Colonic mucosa (tissue), 4 donors: Measurements from ENCODE around the gene SPINK4. TPM values are rescaled to one million over a fixed set of nuclear protein-coding genes. Genes with fewer than 3 reads are reported as not detected.

ENCODE experiments used
- DNase-seq: peaks from one replicate; pipeline ENCODE4 v3.0.0-alpha.2; 2020
- H3K27ac ChIP-seq: fragments of 200-600 bp; one replicate; pipeline ENCODE4 v1.8.0; 2021
- H3K27me3 ChIP-seq: fragments of 200-600 bp; one replicate; pipeline ENCODE4 v1.8.0; 2021
- H3K36me3 ChIP-seq: fragments of 200-600 bp; one replicate; pipeline ENCODE4 v1.8.0; 2021
- H3K4me1 ChIP-seq: fragments of 200-600 bp; one replicate; pipeline ENCODE4 v1.8.0; 2021; ENCODE audit warnings: mild to moderate bottlenecking
- H3K4me3 ChIP-seq: fragments of 200-600 bp; one replicate; pipeline ENCODE4 v1.8.0; 2021
- H3K9ac ChIP-seq, 2 donors: one replicate each; pipeline ENCODE4 v1.7.0; 2013; ENCODE audit warnings: control low read depth in 2 of 2, low read depth in 2 of 2, low read length in 2 of 2
- H3K9me3 ChIP-seq: fragments of 200-600 bp; one replicate; pipeline ENCODE4 v1.8.0; 2021
- intact Hi-C: fragments of 100-400 bp; cut with DNase I; formaldehyde crosslinking; loops from one replicate; pipeline ENCODE4 v1.14.1; 2022
- total RNA-seq, 2 donors: library from RNA; stranded (reverse); fragmentation: NEBNext Ultra II Directional in 1 of 2; extraction: Animal tissue kit (Norgen Biotek cat#: 25700) in 1 of 2; gene quantifications; one replicate each; pipeline ENCODE4 v1.2.1, GENCODE V29; 2021
- TF ChIP-seq, protein P1 (sequence below): fragments of 200-600 bp; IDR thresholded peaks from one replicate; pipeline ENCODE4 v1.8.0; 2022; ENCODE audit warnings: antibody characterized with exemption, mild to moderate bottlenecking
- donor health status: healthy.
- donor health status: DM: no; HTN: no; CAD: no.
- donor health status: DM: no; HTN: no; CAD: no.

Gene SPINK4
- total RNA-seq, 2 donors from 2014 or later, result 212 to 214 TPM

DNA sequence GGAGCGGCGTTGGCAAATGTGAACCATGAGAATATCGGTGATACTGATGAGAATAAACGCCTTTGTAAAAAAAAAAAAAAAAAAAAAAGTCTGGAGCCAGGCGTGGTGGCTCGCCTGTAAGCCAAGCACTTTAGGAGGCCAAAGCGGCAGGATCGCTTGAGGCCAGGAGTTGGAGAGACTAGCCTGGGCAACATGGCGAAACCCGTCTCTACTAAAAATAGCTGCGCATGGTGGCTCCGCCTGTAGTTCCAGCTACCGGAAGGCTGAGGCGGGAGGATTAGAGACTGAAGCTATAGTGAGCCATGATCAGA, 49.9 kb downstream of the SPINK4 start:
- Histone ChIP-seq H3K27me3 (no peaks in the 10 kb centered on the region), H3K9ac (peak overlapping the region; percentile 80 to 96), H3K4me3 (peak overlapping the region; percentile 78), H3K4me1 (peaks cover 7% of the 10 kb centered on the region), H3K27ac (peak overlapping the region; percentile 97), H3K9me3 (no peaks in the 10 kb centered on the region), H3K36me3 (no peaks in the 10 kb centered on the region)
- DNase-seq, result no peak
- intact Hi-C loops, result loop anchor here (5.0 kb wide), 1 partner anchor 172 kb away; no protein-coding TSS in a partner anchor
- TF ChIP-seq, protein P1, sequence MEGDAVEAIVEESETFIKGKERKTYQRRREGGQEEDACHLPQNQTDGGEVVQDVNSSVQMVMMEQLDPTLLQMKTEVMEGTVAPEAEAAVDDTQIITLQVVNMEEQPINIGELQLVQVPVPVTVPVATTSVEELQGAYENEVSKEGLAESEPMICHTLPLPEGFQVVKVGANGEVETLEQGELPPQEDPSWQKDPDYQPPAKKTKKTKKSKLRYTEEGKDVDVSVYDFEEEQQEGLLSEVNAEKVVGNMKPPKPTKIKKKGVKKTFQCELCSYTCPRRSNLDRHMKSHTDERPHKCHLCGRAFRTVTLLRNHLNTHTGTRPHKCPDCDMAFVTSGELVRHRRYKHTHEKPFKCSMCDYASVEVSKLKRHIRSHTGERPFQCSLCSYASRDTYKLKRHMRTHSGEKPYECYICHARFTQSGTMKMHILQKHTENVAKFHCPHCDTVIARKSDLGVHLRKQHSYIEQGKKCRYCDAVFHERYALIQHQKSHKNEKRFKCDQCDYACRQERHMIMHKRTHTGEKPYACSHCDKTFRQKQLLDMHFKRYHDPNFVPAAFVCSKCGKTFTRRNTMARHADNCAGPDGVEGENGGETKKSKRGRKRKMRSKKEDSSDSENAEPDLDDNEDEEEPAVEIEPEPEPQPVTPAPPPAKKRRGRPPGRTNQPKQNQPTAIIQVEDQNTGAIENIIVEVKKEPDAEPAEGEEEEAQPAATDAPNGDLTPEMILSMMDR, result no peak

DNA sequence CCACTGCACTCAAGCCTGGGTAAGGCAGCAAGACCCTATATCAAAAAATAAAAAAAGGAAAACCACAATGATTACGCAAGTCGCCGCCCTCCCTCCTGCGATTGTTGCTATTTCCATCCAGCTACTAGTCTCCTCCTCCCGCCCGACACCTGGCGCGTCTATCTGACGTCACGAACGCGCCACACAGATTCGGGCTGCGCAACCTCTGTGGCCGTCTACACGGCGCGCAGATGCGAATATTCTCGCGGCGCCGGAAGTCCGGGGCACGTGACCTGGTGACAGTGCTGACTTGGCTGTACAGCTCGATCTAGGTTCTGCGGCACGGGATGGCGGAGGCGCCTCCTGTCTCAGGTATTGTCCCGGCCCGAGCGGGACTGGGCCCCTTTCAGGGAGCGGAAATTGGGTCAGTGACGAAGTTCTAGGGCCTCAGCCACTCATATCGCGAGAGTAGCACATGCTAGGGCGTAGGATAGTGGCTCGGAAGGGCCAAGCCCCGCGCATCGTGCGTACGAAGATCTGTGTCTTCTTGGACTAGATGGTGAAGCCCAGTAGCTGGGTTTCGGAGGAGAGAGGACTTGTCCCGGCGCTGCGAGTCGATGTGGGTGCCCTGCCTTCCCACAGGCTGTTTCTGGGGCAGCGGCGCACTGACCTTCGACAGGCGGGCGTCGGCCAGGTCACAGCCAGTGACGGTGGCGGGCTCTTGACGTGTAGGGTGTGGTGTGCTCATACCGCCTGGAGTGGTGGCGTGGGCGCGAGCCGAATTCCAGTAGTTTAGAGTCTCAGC, 50.5 kb downstream of the SPINK4 start, which contains the start of gene NFX1:
Gene NFX1 (plus strand): TSS at position 270 of the 784 bp plus-strand sequence. CDS start 57 bp downstream, at position 327.
- H3K36me3 ChIP-seq, result no peaks in the 10 kb centered on the region

DNA sequence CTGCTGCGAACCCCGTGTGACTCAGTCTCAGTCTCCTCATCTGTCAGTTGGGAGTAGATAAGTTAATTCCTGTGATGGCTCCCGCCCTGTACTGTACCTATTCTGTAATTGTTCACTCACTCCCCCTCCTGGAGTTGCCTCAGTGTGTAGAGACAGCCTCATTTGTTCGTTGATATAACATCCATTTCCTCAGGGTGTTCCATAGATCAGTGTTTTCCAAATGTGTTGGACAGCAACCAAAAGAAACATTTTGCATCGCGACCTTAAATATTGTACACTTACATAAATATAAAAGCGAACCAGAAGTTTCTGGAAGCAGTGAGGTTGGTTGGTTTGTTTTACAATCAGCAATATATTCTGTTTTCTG, 51.0 kb downstream of the SPINK4 start:
- Histone ChIP-seq H3K9me3 (no peaks in the 10 kb centered on the region), H3K36me3 (no peaks in the 10 kb centered on the region), H3K4me1 (peaks cover 8% of the 10 kb centered on the region), H3K27me3 (no peaks in the 10 kb centered on the region), H3K4me3 (peak overlapping the region; percentile 78), H3K27ac (peak overlapping the region; percentile 97), H3K9ac (peak overlapping the region; percentile 96 to 100)
- intact Hi-C loops, result no loop called here
- no peak for DNase-seq
- TF ChIP-seq, protein P1, result no peak

More for the DNA sequence above, 50.5 kb downstream of the SPINK4 start, which contains the start of gene NFX1:
- peak within 1 kb of the TSS; percentile 78 for H3K4me3 ChIP-seq
- TF ChIP-seq, protein P1, result no peak
- peaks cover 7% of the 10 kb centered on the region for H3K4me1 ChIP-seq
- H3K9ac ChIP-seq, result peak within 1 kb of the TSS; percentile 96 to 100
- no peaks in the 10 kb centered on the region for H3K27me3 ChIP-seq
- H3K9me3 ChIP-seq, result no peaks in the 10 kb centered on the region
- intact Hi-C loops, result no loop called here
- peak; percentile 98 for DNase-seq
- H3K27ac ChIP-seq, result peak within 1 kb of the TSS; percentile 97

DNA sequence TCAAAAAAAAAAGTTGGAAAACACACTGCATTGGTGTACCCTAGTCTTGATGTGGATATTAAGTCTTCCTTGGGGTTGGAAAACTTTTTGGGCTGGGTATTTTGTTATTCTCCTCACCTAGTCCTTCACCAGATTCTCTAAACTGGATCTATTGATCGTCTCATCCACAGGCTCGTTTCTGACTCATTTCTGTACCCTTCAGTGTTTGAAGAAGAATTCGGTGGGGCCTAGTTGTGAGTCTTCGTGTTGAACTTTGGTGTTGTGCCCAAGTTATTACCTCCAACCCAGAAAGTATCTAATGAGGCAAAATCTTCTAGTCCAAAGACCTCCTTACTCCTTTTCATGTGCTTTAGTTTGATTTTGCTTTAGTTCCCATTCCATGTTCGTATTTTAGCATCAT, 51.9 kb downstream of the SPINK4 start:
- Histone ChIP-seq H3K27ac (no peak overlapping the region), H3K9me3 (no peaks in the 10 kb centered on the region), H3K4me1 (peaks cover 17% of the 10 kb centered on the region), H3K27me3 (no peaks in the 10 kb centered on the region), H3K9ac (no peak overlapping the region), H3K4me3 (no peak overlapping the region), H3K36me3 (no peaks in the 10 kb centered on the region)
- DNase-seq, result no peak
- TF ChIP-seq, protein P1, result no peak
- intact Hi-C loops, result no loop called here

DNA sequence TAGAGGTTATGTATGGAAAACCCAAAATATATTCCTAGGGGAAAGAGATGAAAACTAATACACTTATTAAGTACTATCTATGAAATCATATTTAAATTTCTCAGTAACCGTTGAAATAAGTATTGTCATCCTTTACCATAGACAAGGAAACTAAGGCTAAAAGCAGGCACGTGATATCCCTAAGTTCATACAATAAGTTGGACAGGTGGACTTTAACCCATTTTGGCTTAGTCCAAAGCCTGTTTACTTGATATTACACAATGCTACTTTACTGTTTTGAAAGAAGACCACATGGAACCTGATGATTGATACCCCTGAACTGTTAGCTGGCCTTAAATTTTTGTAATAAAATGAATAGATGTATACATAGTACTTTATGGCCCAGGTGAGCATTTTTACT, 53.8 kb downstream of the SPINK4 start:
- H3K9ac ChIP-seq, result no peak overlapping the region
- H3K4me1 ChIP-seq, result peaks cover 19% of the 10 kb centered on the region
- intact Hi-C loops, result no loop called here
- no peak overlapping the region for H3K4me3 ChIP-seq
- peak overlapping the region; percentile 7 for H3K27ac ChIP-seq
- DNase-seq, result no peak
- H3K27me3 ChIP-seq, result no peaks in the 10 kb centered on the region
- H3K36me3 ChIP-seq, result peaks cover 3% of the 10 kb centered on the region
- TF ChIP-seq, protein P1, result no peak
- no peaks in the 10 kb centered on the region for H3K9me3 ChIP-seq
